Thoracic aorta (tissue), 2 donors: ENCODE data around the gene STRA6. TPM values are rescaled to one million over a fixed set of nuclear protein-coding genes. Genes with fewer than 3 reads are reported as not detected.

Experiments
- ATAC-seq: fragments of 150-250 bp; one replicate; pipeline ENCODE4 v1.8.0; 2017; ENCODE audit warnings: low read depth; ENCODE audit not compliant: insufficient number of reproducible peaks, low FRiP score
- DNase-seq: peaks from one replicate; pipeline ENCODE4 v3.0.0-alpha.2; 2020; ENCODE audit warnings: low spot score
- H3K27ac ChIP-seq, 2 donors: fragments of 200-600 bp; sonication (generic); 1 replicate in 1 of 2; 2 replicates in 1 of 2; pipeline ENCODE4 v1.5.1; 2016; ENCODE audit warnings: mild to moderate bottlenecking in 2 of 2, moderate library complexity in 2 of 2
- H3K27me3 ChIP-seq: fragments of 200-600 bp; sonication (generic); replicated peaks from 2 replicates; pipeline ENCODE4 v1.6.0; 2016; ENCODE audit warnings: mild to moderate bottlenecking; ENCODE audit not compliant: insufficient read depth
- H3K36me3 ChIP-seq: fragments of 200-600 bp; sonication (generic); one replicate; pipeline ENCODE4 v1.5.1; 2016
- H3K4me1 ChIP-seq, 2 donors: fragments of 200-600 bp; sonication (generic); 1 replicate in 1 of 2; 2 replicates in 1 of 2; pipeline versions ENCODE4 v1.5.1 to v1.6.0; 2016; ENCODE audit warnings: low read depth in 2 of 2, mild to moderate bottlenecking in 1 of 2; ENCODE audit not compliant: control insufficient read depth in 1 of 2
- H3K4me3 ChIP-seq: fragments of 200-600 bp; sonication (generic); 2 replicates; pipeline ENCODE4 v1.5.1; 2016; ENCODE audit warnings: mild to moderate bottlenecking
- H3K9me3 ChIP-seq: fragments of 200-600 bp; sonication (generic); 2 replicates; pipeline ENCODE4 v1.5.1; 2016
- CTCF ChIP-seq: fragments of 200-600 bp; sonication (generic); IDR thresholded peaks from one replicate; pipeline ENCODE4 v1.5.1; 2019; ENCODE audit warnings: antibody characterized with exemption
- total RNA-seq, 2 donors: library from RNA; depleted of rRNA; stranded (reverse); fragments of >200 nt; gene quantifications; one replicate each; pipeline versions ENCODE4 v1.1.0 to v1.2.3, GENCODE V29; 2016

The STRA6 gene
- total RNA-seq, 2 donors from 2014 or later = 0.28 TPM; not detected in 1

GRCh38 chr15:74209997-74210671 lies 7.5 kb upstream of the STRA6 start:
- no peak for DNase-seq
- peak; percentile 71 for ATAC-seq
- Histone ChIP-seq H3K9me3 (no peaks in the 10 kb centered on the region), H3K27me3 (no peaks in the 10 kb centered on the region), H3K36me3 (no peaks in the 10 kb centered on the region), H3K27ac (peak overlapping the region; percentile 30 to 51), H3K4me1 (peaks cover 0 to 51% of the 10 kb centered on the region in 2 donors), H3K4me3 (no peak overlapping the region)
- no peak for TF ChIP-seq CTCF

DNA sequence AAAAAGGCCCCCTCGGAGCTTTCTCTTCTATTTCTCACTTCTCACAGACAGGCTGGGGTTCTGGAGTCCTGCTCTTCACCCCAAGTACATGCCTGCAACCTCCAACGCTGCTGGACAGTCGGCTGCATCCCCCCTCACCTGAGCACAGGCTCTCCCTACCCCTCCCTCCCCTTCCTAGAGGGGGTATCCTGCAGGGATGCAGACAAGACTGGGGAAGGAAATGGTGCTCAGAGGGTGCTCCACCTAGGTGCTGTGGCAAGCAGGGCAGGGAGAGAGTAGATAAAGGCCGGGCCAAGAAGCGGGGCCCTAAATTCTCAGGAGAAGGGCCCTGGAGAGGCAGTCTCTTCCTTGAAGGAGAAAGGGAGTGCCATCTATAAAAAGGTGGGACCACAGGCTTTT lies 7.0 kb upstream of the STRA6 start:
- peak; percentile 5 for TF ChIP-seq CTCF
- Histone ChIP-seq H3K36me3 (no peaks in the 10 kb centered on the region), H3K27me3 (no peaks in the 10 kb centered on the region), H3K4me3 (no peak overlapping the region), H3K27ac (no peak overlapping the region), H3K9me3 (no peaks in the 10 kb centered on the region), H3K4me1 (peaks cover 1 to 57% of the 10 kb centered on the region in 2 donors)
- DNase-seq (no peak), ATAC-seq (no peak)

GRCh38 chr15:74208901-74209559 lies 6.4 kb upstream of the STRA6 start:
- Histone ChIP-seq H3K36me3 (no peaks in the 10 kb centered on the region), H3K4me3 (no peak overlapping the region), H3K9me3 (no peaks in the 10 kb centered on the region), H3K27me3 (no peaks in the 10 kb centered on the region), H3K27ac (no peak overlapping the region), H3K4me1 (peaks cover 5 to 62% of the 10 kb centered on the region in 2 donors)
- ATAC-seq (no peak), DNase-seq (no peak)
- TF ChIP-seq CTCF = no peak

DNA sequence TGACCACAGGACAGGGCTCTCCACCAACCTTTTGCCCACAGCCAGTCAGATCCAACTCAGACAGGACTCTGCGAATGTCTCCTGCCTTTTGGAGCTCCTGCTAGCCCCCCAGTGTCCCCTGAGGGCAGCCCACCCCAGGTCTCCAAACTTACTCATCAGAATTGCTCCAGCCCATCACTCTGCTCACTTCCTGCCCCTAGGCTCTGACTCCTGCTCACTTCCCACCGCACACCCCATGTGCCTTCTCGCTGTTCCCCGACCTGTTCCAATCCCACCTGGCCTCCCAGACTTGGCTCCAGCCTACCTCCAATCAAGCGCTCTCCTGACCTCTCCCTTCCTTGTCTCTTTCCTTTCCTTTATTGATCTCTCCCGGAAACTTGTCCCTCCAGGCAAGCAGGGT lies 5.9 kb upstream of the STRA6 start:
- Histone ChIP-seq H3K36me3 (no peaks in the 10 kb centered on the region), H3K4me3 (no peak overlapping the region), H3K4me1 (peaks cover 5 to 67% of the 10 kb centered on the region in 2 donors), H3K27ac (no peak overlapping the region), H3K9me3 (no peaks in the 10 kb centered on the region), H3K27me3 (no peaks in the 10 kb centered on the region)
- no peak for ATAC-seq
- no peak for DNase-seq
- no peak for TF ChIP-seq CTCF

DNA sequence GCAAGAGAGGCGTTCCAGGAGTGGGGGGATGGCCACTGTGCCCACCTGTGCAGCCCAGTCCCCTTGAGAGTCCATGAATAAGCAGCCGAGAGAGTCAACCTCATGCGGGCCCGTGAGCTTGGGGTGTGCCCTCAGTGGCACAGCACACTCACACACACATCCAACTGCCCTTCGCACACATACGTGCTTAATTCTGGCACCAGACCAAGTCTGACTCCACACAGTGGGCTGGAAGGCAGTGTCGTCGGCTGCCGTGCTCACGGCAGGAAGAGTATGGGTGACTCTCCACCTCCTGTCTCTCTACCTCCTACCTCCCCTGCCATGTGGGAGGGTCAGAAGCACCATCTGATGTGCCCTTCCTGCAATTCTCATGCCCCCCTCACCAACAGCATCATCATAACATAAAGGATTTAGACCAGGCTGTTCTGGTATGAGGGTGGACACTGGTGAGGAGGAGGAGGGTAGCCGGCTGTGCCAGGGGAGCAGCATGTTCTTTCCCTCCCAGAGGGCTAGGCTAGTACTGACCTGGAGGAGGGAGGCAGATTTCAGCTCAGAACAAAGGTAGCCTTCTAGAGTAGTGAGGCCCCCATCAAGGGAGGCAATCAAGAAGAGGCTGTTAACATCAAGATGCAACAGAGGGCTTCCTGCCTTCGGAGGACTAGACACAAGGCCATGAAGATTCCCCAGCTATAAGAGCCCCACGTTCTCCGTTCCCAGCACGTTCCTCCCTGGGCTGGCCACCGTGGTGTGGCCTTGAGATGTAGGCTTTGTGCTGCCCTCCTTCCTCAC lies 5.3 kb upstream of the STRA6 start:
- H3K9me3 ChIP-seq = no peaks in the 10 kb centered on the region
- DNase-seq (no peak), ATAC-seq (no peak)
- peaks cover 5 to 68% of the 10 kb centered on the region in 2 donors for H3K4me1 ChIP-seq
- no peaks in the 10 kb centered on the region for H3K27me3 ChIP-seq
- H3K36me3 ChIP-seq = no peaks in the 10 kb centered on the region
- no peak overlapping the region for H3K27ac ChIP-seq
- H3K4me3 ChIP-seq = no peak overlapping the region
- no peak for TF ChIP-seq CTCF
